Fibroblast of upper back skin (primary cell): Measurements from ENCODE around the gene CASP4.
"Not testable (repeated sequence)": the region's sequence is repeated elsewhere in the genome, so short reads cannot be mapped to it uniquely, and the experiment has no call there.

Experiments
- DNase-seq: peaks from one replicate; pipeline ENCODE4 v3.0.0-alpha.2; 2013

The CASP4 gene

DNA sequence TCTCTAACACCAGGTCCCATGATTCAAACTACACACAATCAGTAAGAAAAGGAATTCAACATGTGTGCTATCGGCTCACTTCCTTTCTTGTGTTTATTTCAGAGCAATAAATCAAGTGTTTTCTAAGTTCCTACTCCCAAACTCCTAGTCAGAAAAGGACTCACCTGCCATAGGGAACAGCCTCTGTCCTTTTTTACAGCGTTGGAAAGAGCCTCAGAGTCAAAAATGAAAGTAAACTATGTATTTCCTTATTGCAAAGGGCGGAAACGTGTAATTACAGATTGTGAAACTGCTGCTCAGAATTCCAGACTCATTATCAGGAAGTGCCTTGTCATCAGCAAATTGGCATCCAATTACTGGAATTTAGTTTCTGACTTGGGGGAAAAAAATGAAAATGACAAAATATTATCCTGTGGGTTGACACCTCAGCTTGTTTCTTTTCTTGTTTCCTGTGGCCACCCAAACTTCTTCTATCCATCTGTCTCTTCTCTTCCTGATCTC lies at the start of gene CASP4:
Gene CASP4 (minus strand): TSS at position 220 of the 501 bp plus-strand sequence. CDS start 49 bp downstream, at position 171.
- peak; percentile 83 for DNase-seq

GRCh38 chr11:105007463-105007862 lies 39.1 kb upstream of the CASP4 start:
- DNase-seq: no peak

GRCh38 chr11:105005451-105005845 lies 37.1 kb upstream of the CASP4 start:
- DNase-seq: no peak

GRCh38 chr11:105004021-105004420 lies 35.6 kb upstream of the CASP4 start:
- peak; percentile 28 for DNase-seq

GRCh38 chr11:105003151-105003550 lies 34.8 kb upstream of the CASP4 start:
- DNase-seq: no peak

GRCh38 chr11:105000797-105001196 lies 32.4 kb upstream of the CASP4 start:
- DNase-seq: no peak

DNA sequence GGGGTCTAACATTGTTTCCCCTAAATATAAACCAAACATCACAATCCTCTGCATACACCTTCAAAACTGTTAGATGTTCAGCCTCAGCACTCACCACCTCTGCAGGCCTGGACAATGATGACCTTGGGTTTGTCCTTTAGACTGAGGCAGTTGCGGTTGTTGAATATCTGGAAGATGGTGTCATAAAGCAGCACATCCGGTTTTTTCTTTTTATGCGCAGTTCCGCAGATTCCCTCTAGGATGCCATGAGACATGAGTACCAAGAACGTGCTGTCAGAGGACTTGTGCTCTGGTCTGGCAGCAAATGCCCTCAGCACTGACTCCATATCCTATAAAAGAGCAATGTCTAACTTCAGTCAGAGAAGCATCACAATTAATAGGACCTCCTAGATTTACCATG lies 31.8 kb upstream of the CASP4 start:
- peak; percentile 36 for DNase-seq

- DNase-seq: peak; percentile 21
These were observed 31.3 kb upstream of the CASP4 start for GRCh38 chr11:104999721-105000120.

DNA sequence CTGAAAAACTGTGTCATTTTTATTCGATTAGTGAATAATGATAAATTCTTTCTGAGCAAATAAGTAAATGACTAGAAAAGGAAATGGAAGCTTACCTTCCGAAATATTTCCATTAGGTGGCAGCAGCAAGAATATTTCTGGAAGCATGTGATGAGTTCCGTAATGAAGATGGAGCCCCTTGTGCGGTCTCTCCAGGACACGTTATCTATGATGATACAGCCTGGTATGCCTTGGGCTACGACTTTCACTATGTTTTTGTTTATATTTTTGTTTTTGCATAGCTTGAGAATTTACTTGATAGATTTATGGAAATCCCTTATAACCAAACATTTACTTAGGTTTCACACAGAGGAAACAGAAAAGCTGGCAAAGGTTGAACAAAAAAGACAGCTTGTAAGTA lies 28.9 kb upstream of the CASP4 start:
- DNase-seq: no peak

DNA sequence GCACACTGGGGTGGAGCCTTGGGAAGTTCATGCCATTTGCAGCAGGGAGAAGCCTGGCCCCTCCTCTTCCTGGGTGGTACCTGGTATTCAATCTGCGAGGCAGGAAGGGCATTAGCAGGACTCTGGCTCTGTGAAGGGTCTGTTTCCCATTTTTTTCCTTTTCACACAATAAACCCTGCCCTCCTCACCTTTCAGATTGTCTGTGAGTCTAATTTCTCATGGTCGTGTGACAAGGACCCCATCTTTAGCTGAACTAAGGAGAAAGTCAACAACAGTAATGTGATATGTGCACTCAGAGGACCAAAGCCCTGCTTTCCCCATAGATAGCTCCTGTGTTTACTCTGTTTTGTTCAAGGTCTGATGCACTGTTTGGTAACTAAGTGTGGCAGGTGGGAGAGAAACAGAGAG lies 26.6 kb upstream of the CASP4 start:
- no peak for DNase-seq

- DNase-seq: no peak
These were observed 24.4 kb upstream of the CASP4 start for GRCh38 chr11:104992781-104993180.

- DNase-seq: no peak
These were observed 23.6 kb upstream of the CASP4 start for GRCh38 chr11:104991994-104992393.

DNA sequence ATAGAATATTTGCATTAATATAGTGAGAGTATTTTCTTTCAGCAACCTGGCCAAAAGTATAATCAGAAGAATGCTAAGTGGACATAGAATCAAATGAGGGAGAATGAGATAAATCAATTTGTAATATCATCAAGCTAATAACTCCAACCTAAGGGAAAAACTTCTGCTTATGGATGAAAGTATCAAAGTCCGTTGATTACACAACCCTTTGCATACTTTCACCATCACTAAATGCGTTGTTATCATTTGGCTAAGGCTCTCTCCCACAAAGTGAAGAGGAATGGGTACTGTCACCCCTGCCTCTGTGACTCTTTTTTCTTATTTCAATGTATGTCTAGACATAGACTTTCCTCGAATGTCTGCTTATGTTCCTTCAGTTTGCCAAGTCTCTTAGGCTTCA lies 16.4 kb upstream of the CASP4 start:
- no peak for DNase-seq

- DNase-seq: no peak
These were observed 11.5 kb upstream of the CASP4 start for GRCh38 chr11:104979839-104980238.

GRCh38 chr11:104973616-104974015 lies 5.2 kb upstream of the CASP4 start:
- DNase-seq: no peak

DNA sequence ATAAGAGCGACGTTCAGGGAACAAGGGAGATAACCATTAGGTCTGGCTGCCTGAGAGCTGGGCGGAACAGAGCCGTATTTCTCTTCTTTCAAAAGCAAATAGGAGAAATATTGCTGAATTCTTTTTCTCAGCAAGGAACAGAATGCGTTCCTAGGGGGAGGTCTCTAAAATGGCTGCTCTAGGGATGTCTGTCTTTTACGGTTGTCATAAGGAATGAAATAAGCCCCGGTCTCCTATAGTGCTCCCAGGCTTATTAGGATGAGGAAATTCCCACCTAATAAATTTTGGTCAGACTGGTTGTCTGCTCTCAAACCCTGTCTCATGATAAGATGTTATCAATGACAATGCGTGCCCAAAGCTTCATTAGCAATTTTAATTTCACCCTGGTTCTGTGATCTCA lies 4.5 kb upstream of the CASP4 start:
- DNase-seq: not testable (repeated sequence)

DNA sequence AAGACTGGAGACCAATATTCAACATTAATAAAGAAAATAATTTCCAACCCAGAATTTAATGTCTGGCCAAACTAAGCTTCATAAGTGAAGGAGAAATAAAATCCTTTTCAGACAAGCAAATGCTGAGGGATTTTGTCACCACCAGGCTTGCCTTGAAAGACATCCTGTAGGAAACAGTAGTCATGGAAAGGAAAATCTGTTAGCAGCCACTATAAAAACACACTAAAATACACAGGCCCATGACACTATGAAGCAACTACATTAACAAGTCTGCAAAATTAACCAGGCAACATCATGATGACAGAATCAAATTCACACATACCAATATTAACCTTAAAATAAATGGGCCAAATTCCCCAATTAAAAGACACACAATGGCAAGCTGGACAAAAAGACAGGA lies 2.4 kb upstream of the CASP4 start:
- DNase-seq: no peak

DNA sequence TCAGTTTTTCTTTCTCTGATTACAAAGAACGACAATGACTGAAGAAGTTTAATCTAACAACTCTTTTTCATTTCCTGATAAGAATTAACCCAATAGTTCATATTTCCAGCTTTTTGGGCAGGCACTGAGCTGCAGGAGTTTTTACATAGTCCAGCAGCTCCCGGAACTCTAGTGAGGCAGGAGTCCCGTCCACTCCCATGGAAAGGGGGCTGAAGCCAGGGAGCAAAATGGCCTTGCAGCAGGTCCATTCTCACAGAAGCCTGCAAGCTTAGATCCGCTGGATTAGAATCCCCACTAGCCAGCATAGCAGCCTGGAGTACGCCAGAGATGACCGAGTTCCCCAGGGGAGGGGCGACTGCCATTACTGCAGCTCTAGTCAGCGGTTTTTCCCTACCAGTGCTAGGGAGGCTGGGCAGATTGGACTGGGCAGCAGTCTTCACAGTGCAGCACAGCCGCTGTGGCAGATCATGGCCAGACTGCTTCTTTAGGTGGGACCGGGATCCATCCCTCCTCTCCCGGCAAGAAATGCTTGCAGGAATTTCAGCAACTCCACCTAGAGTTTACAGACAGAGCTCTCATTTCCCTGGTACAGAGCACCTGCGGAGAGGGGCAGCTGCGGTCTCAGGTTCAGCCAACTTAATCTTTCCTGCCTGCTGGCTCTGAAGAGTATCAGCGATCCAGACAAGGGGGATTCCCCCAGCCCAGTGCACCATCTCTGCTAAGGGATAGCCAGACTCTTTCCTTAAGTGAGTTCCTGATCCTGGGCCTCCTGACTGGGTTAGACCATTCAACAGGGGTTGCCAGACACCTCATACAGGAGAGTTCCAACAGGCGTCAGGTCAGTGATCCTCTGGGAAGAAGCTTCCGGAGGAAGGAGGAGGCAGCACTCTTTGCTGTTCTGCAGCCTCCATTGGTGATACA lies 742 bp upstream of the CASP4 start:
- peak; percentile 46 for DNase-seq

- no peak for DNase-seq
These were observed 630 bp downstream of the CASP4 start for GRCh38 chr11:104967534-104968354.

GRCh38 chr11:104965735-104966134 lies 2.6 kb downstream of the CASP4 start:
- no peak for DNase-seq

GRCh38 chr11:104964247-104964646 lies 4.1 kb downstream of the CASP4 start:
- DNase-seq: no peak

DNA sequence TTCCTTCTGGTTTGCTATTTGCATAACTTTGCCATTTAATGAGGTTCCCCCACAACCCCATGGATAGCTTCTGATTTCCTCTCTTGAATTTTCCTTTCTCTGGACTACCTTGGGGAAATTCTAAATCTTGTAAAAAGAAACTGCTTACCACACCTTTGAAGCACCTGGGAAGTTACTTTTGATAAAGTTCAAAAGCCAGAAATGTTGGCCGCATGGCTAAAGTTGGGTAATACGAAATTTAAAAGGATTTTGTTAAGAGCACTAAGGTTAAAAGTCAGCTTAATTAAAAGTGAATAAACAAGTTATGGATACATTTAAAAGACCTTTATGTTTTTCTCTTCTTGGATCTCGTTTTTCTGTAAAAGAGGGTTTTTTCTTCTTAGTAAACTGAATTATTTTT lies 5.5 kb downstream of the CASP4 start:
- DNase-seq: no peak

DNA sequence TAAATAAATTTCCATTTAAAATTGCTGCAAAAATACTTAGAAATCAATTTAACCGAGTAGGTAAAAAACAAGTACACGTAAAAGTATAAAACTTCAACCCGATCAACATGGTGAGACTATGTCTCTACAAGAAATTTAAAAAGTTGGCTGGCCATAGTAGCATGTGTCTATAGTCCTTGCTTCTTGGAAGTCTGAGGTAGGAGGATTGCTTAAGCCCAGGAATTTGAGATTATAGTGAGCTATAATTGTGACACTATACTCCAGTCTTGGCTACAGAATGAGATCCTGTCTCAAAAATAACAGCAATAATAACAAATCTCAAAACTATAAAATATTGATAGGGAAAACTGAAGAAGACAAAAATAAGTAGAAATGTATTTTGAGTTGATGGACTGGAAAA lies 11.1 kb downstream of the CASP4 start:
- no peak for DNase-seq

GRCh38 chr11:104956528-104956927 lies 11.8 kb downstream of the CASP4 start:
- no peak for DNase-seq
